ENCODE data around the gene AURKB.
"Not testable (repeated sequence)": the region's sequence is repeated elsewhere in the genome, so short reads cannot be mapped to it uniquely, and the experiment has no call there.

Gene AURKB

GRCh38 chr17:8187517-8188262 lies 22.7 kb downstream of the AURKB start:
- peak; percentile 89 for DNase-seq

- peak; percentile 91 for DNase-seq
Observed at GRCh38 chr17:8186787-8187516, 23.4 kb downstream of the AURKB start.

GRCh38 chr17:8186446-8186786 lies 24.0 kb downstream of the AURKB start:
- DNase-seq: no peak

- DNase-seq: peak; percentile 92
Observed at GRCh38 chr17:8185582-8186445, 24.6 kb downstream of the AURKB start.

GRCh38 chr17:8176998-8177731 lies 33.2 kb downstream of the AURKB start:
- DNase-seq: no peak

GRCh38 chr17:8176197-8176940 lies 34.0 kb downstream of the AURKB start, which contains the start of gene TMEM107:
TMEM107 (minus strand) TSS chr17:8176380; CDS start chr17:8176286, 94 bp downstream.
- peak; percentile 86 for DNase-seq

GRCh38 chr17:8175795-8176196 lies 34.6 kb downstream of the AURKB start:
- DNase-seq: no peak

GRCh38 chr17:8173871-8174322 lies 36.5 kb downstream of the AURKB start:
- no peak for DNase-seq

GRCh38 chr17:8173056-8173870 lies 37.1 kb downstream of the AURKB start:
- peak; percentile 72 for DNase-seq

GRCh38 chr17:8170186-8170585 lies 40.2 kb downstream of the AURKB start:
- not testable (repeated sequence) for DNase-seq

- DNase-seq: no peak
Observed at GRCh38 chr17:8167526-8167925, 42.8 kb downstream of the AURKB start.

- no peak for DNase-seq
Observed at GRCh38 chr17:8166731-8167130, 43.6 kb downstream of the AURKB start.

GRCh38 chr17:8164815-8165131 lies 45.6 kb downstream of the AURKB start:
- DNase-seq: no peak

- peak; percentile 66 for DNase-seq
Observed at GRCh38 chr17:8163978-8164814, 46.2 kb downstream of the AURKB start.

GRCh38 chr17:8162997-8163977 lies 47.1 kb downstream of the AURKB start:
- DNase-seq: no peak

GRCh38 chr17:8162233-8162996 lies 48.0 kb downstream of the AURKB start, which contains the start of gene VAMP2:
VAMP2 (minus strand) TSS chr17:8162948; CDS start chr17:8162879, 69 bp downstream.
- peak; percentile 83 for DNase-seq

- DNase-seq: no peak
Observed at GRCh38 chr17:8161289-8162232, 48.8 kb downstream of the AURKB start.

Measured in stimulated activated CD4-positive, alpha-beta T cell treated with anti-CD3 and anti-CD28 coated beads, Interleukin-4, amount 100 ng/mL, for 1 hour (primary cell).